Caco-2 (cell line): ENCODE data around the gene GIMAP4. TPM values are rescaled to one million over a fixed set of nuclear protein-coding genes. Genes with fewer than 3 reads are reported as not detected.

Experiments used
- BruUV-seq: library from RNA; stranded (reverse); fragments of 400-500 nt; replicated peaks from 2 replicates; lab custom pipeline; 2021; lab: Mats Ljungman, UMichigan
- CTCF ChIA-PET: fragments of 300-600 bp; sonication (Branson Sonifier 250); formaldehyde crosslinking; loops from one replicate; lab custom pipeline; 2022; ENCODE audit warnings: antibody characterized with exemption; lab: Charles Lee
- POLR2A ChIA-PET: fragments of 300-600 bp; sonication (Branson Sonifier 250); formaldehyde crosslinking; loops from one replicate; lab custom pipeline; 2022; ENCODE audit warnings: antibody characterized with exemption; lab: Charles Lee
- DNase-seq, 2 experiments: peaks; one replicate each; pipeline versions ENCODE4 v3.0.0 to v3.0.0-alpha.2; 2020 to 2022
- H3K27me3 ChIP-seq: replicated peaks from 2 replicates; pipeline ENCODE4 v1.6.0; 2011; ENCODE audit warnings: low read length; ENCODE audit not compliant: control insufficient read depth, insufficient read depth
- H3K36me3 ChIP-seq: 2 replicates; pipeline ENCODE4 v1.5.1; 2011; ENCODE audit warnings: low read length; ENCODE audit not compliant: control insufficient read depth, insufficient read depth
- H3K4me1 ChIP-seq: fragments of 250-450 bp; sonication (Bioruptor Pico); 2 replicates; pipeline ENCODE4 v1.5.1; 2020; ENCODE audit warnings: mild to moderate bottlenecking
- H3K4me3 ChIP-seq: 2 replicates; pipeline ENCODE4 v1.5.1; 2011; ENCODE audit warnings: low read depth, mild to moderate bottlenecking, control low read depth, low read length
- H3K9me3 ChIP-seq: fragments of 250-450 bp; sonication (Bioruptor Pico); 2 replicates; pipeline ENCODE4 v1.5.1; 2020; ENCODE audit warnings: mild to moderate bottlenecking, moderate library complexity
- H3K27ac Mint-ChIP-seq: one replicate; pipeline ENCODE4 v1.8.0; 2022; ENCODE audit warnings: mixed read lengths; ENCODE audit not compliant: unreplicated experiment
- H3K27me3 Mint-ChIP-seq: one replicate; pipeline ENCODE4 v1.8.0; 2022; ENCODE audit warnings: mixed read lengths; ENCODE audit not compliant: insufficient read depth, unreplicated experiment
- H3K36me3 Mint-ChIP-seq: one replicate; pipeline ENCODE4 v1.8.0; 2022; ENCODE audit warnings: mild to moderate bottlenecking, mixed read lengths; ENCODE audit not compliant: insufficient read depth, unreplicated experiment
- H3K4me1 Mint-ChIP-seq: one replicate; pipeline ENCODE4 v1.8.0; 2022; ENCODE audit warnings: low read depth, mixed read lengths; ENCODE audit not compliant: unreplicated experiment
- H3K4me3 Mint-ChIP-seq: one replicate; pipeline ENCODE4 v1.8.0; 2022; ENCODE audit warnings: mild to moderate bottlenecking, moderate library complexity, mixed read lengths; ENCODE audit not compliant: unreplicated experiment
- H3K9me3 Mint-ChIP-seq: one replicate; pipeline ENCODE4 v1.8.0; 2022; ENCODE audit warnings: mixed read lengths; ENCODE audit not compliant: unreplicated experiment
- CTCF ChIP-seq, 2 experiments: fragments of 200-600 bp in 1 of 2; IDR thresholded peaks; 1 replicate in 1 of 2; 2 replicates in 1 of 2; pipeline versions ENCODE4 v1.5.1 to v1.8.0; 2011 to 2022; ENCODE audit warnings: antibody characterized with exemption in 1 of 2, control low read depth in 1 of 2, inconsistent platforms in 1 of 2, low read depth in 1 of 2, low read length in 1 of 2, mild to moderate bottlenecking in 1 of 2, moderate library complexity in 1 of 2; ENCODE audit not compliant: insufficient read depth in 1 of 2, severe bottlenecking in 1 of 2, unreplicated experiment in 1 of 2
- intact Hi-C: fragments of 100-400 bp; cut with micrococcal nuclease; formaldehyde crosslinking; loops from one replicate; pipeline ENCODE4 v1.10.0; 2022; ENCODE audit not compliant: unreplicated experiment
- total RNA-seq: library from RNA; stranded (reverse); gene quantifications from 2 replicates; pipeline ENCODE4 v1.2.3, GENCODE V29; 2022

The GIMAP4 gene
- total RNA-seq, 1 experiment from 2014 or later = not detected

- Mint-ChIP-seq H3K27me3 (peaks cover 7% of the 10 kb centered on the region), H3K4me3 (no peak overlapping the region), H3K27ac (no peak overlapping the region), H3K4me1 (no peaks in the 10 kb centered on the region), H3K36me3 (no peaks in the 10 kb centered on the region), H3K9me3 (no peaks in the 10 kb centered on the region)
- intact Hi-C loops = no loop called here
- BruUV-seq = no TSS peak
- Histone ChIP-seq H3K9me3 (no peaks in the 10 kb centered on the region), H3K36me3 (no peaks in the 10 kb centered on the region), H3K4me3 (no peak overlapping the region), H3K4me1 (no peaks in the 10 kb centered on the region), H3K27me3 (no peaks in the 10 kb centered on the region)
- POLR2A ChIA-PET = no interaction called here
- CTCF ChIA-PET = interaction anchor here (0.6 kb wide), 1 partner anchor 685 kb away, joined by 3 read pairs; no protein-coding TSS in a partner anchor
- no peak for DNase-seq
- TF ChIP-seq CTCF (IDR thresholded peaks at IDR 0.05; ENCODE audit: insufficient read depth in 1 of 2, low read depth in 1 of 2, low read length in 1 of 2, severe bottlenecking in 1 of 2, unreplicated experiment in 1 of 2) = no peak
Observed at GRCh38 chr7:150620617-150621371, 53.6 kb downstream of the GIMAP4 start.

GRCh38 chr7:150621376-150621775 lies 54.2 kb downstream of the GIMAP4 start:
- Mint-ChIP-seq H3K4me3 (no peak overlapping the region), H3K9me3 (no peaks in the 10 kb centered on the region), H3K27me3 (peaks cover 7% of the 10 kb centered on the region), H3K27ac (no peak overlapping the region), H3K4me1 (no peaks in the 10 kb centered on the region), H3K36me3 (no peaks in the 10 kb centered on the region)
- POLR2A ChIA-PET = no interaction called here
- Histone ChIP-seq H3K27me3 (no peaks in the 10 kb centered on the region), H3K4me1 (no peaks in the 10 kb centered on the region), H3K9me3 (no peaks in the 10 kb centered on the region), H3K4me3 (no peak overlapping the region), H3K36me3 (no peaks in the 10 kb centered on the region)
- CTCF ChIA-PET = no interaction called here
- TF ChIP-seq CTCF (IDR thresholded peaks at IDR 0.05; ENCODE audit: insufficient read depth in 1 of 2, low read depth in 1 of 2, low read length in 1 of 2, severe bottlenecking in 1 of 2, unreplicated experiment in 1 of 2) = no peak
- DNase-seq = no peak
- no TSS peak for BruUV-seq
- intact Hi-C loops = no loop called here

Other genes with a start within 250 kb of the GIMAP4 start
- 32.4 and 35.8 TPM in 2 replicates for gene LRRC61, start 244.0 kb upstream of the GIMAP4 start, total RNA-seq
- 8.0 and 9.2 TPM in 2 replicates for gene ACTR3C, start 243.8 kb upstream of the GIMAP4 start, total RNA-seq
- gene RARRES2, start 225.8 kb upstream of the GIMAP4 start, total RNA-seq = not detected in 2 replicates
- 141 and 148 TPM in 2 replicates for gene REPIN1, start 198.6 kb upstream of the GIMAP4 start, total RNA-seq
- 4.0 and 4.4 TPM in 2 replicates for gene ZNF775, start 188.1 kb upstream of the GIMAP4 start, total RNA-seq
- 0.07 TPM in 1 of 2 replicates, not detected in the other for gene GIMAP8, start 116.8 kb upstream of the GIMAP4 start, total RNA-seq
- not detected in 2 replicates for gene GIMAP7, start 52.5 kb upstream of the GIMAP4 start, total RNA-seq
- not detected in 2 replicates for gene GIMAP6, start 65.0 kb downstream of the GIMAP4 start, total RNA-seq
- gene GIMAP2, start 118.3 kb downstream of the GIMAP4 start, total RNA-seq = not detected in 2 replicates
- gene GIMAP1, start 149.2 kb downstream of the GIMAP4 start, total RNA-seq = not detected in 2 replicates
- not detected in 2 replicates for gene GIMAP5, start 170.0 kb downstream of the GIMAP4 start, total RNA-seq
- gene TMEM176B, start 233.0 kb downstream of the GIMAP4 start, total RNA-seq = 31.4 and 35.8 TPM in 2 replicates
- gene TMEM176A, start 233.4 kb downstream of the GIMAP4 start, total RNA-seq = 38.7 and 49.6 TPM in 2 replicates